ENCODE results near the gene RBPJ.

DNA sequence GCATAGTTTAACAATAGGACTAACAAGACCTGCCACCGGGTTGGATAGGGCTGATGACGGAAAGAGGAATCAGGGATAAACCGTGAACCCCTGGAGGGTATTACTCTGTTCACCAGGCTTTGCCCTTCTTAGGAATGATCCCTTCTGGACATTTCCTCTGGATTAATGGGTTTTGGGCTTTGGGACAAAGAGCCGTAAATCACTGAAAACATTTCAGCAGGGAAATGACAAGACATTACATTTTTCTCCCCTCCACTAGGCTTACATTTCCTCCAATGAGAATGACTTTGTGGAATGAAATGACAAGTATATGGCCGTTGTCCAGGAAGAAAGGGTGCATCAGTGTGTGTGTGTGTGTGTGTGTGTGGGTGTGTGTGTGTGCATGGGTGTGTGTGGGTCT lies 25.9 kb upstream of the RBPJ start:
- TF ChIP-seq, protein P1, sequence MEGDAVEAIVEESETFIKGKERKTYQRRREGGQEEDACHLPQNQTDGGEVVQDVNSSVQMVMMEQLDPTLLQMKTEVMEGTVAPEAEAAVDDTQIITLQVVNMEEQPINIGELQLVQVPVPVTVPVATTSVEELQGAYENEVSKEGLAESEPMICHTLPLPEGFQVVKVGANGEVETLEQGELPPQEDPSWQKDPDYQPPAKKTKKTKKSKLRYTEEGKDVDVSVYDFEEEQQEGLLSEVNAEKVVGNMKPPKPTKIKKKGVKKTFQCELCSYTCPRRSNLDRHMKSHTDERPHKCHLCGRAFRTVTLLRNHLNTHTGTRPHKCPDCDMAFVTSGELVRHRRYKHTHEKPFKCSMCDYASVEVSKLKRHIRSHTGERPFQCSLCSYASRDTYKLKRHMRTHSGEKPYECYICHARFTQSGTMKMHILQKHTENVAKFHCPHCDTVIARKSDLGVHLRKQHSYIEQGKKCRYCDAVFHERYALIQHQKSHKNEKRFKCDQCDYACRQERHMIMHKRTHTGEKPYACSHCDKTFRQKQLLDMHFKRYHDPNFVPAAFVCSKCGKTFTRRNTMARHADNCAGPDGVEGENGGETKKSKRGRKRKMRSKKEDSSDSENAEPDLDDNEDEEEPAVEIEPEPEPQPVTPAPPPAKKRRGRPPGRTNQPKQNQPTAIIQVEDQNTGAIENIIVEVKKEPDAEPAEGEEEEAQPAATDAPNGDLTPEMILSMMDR (conservative IDR thresholded peaks at IDR 0.05; ENCODE audit: low read depth, low read length): no peak
- no peak for TF ChIP-seq EZH2 (IDR thresholded peaks at IDR 0.05; ENCODE audit: borderline replicate concordance, low read depth, low read length, poor library complexity, severe bottlenecking)
